Right renal pelvis (tissue), 4 donors: ENCODE results near the gene ZNF518B. TPM values are rescaled to one million over a fixed set of nuclear protein-coding genes. Genes with fewer than 3 reads are reported as not detected.

Experiments used
- DNase-seq, 4 donors: peaks; one replicate each; pipeline ENCODE4 v3.0.0-alpha.2; 2013; ENCODE audit warnings: low read depth in 4 of 4, low spot score in 3 of 4, missing footprints in 1 of 4
- polyA plus RNA-seq, 4 donors: library from polyadenylated mRNA; unstranded; fragments of 120-200 nt; gene quantifications; one replicate each; pipeline ENCODE4 v1.2.1, GENCODE V29; 2013; ENCODE audit not compliant: insufficient read length in 4 of 4

The ZNF518B gene
- 10 to 100 TPM; 25.9 to 34.8 (median 32.4) TPM for polyA plus RNA-seq

DNA sequence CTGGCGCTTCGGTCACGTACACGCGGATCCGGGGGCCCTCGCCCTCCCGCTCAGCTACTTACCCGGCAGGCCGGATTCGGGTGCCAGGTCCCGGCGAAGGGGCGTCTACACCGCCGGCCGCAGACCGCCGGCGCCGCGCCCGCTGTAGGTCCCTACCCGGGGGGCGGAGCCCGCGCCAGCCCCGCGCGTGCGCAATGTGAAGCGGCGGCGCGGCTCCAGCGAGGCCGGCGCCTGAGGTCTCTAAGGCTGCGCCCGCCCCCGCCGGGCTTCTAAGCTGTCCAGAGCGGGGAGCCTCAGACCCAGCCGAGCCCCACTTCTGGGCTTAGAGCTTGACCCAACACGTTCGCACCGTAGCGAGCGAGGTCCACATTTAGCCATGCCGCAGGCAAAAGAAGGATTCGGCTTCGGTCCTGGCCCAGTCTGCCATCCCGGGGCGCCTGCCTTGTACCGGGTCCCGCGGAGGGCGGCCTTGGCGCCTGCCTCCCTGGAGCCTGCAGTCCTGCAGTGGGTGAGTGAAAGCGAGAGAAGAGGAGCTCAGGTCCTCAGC is at the start of gene ZNF518B:
Gene ZNF518B, minus strand, starts transcription at position 172 of the 547 bp plus-strand sequence. CDS start 11,098 bp downstream, outside the sequence.
- DNase-seq = peak; percentile 61 to 63 (median 62)

DNA sequence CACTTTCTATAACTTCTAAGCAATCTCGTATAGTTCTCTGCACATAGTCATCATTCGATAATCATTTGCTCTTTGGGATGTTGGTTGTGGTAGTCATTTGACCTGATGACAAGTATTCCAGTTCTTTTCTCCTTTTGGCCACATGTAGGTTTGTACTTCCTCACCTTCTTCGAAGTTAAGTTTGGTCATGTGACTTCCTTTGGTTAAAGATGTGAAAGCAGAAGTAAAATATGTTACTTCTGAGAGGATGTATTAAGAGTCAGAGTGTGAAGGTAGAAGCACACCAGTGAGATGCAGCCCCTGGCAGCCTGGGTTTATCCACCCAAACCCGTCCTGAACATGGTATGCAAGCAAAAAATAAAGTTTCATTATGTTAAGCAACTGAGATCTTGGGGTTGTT is 48.9 kb upstream of the ZNF518B start:
- DNase-seq = no peak

GRCh38 chr4:10504570-10505179 is 47.4 kb upstream of the ZNF518B start:
- no peak for DNase-seq

DNA sequence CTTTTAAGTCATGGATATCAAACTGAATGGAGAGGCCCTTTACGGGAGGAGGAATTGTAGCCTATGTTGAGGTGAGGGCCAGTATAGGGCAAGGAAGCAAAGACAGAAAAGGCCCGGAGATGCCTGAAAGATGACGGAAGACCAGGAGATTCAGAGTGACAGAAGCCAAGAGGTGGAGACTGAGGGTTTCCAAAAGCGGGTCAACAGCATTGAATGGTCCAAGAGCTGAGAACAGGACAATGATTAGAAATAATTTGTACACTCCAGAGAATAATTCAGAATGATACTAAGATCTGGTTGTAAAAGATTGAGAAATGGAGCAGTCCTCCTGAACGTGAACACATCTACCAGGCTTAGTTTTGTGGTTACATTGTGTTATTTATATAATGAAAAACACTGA is 45.5 kb upstream of the ZNF518B start:
- DNase-seq = no peak

DNA sequence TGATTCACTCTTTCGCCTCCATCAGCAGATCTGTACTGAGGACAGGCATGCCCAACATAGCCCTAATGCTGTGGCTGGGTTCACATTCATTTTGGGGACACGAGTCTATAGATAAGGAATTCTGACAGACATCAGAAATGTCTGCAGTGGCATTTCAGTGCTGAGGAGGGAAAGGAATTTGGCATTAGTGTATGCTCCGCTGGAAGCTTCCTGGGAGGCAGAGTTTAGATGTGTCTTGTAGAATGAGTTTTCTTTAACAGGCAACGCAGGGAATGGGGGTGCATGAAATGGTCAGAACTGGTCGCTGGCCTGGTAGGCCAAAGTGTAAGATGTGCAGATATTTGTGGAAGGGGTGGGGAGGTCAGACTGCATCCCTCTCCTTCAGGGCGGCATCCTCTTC is 43.5 kb upstream of the ZNF518B start:
- DNase-seq = no peak

- DNase-seq = no peak
Measured at GRCh38 chr4:10496200-10496599, 39.0 kb upstream of the ZNF518B start.

- DNase-seq = no peak
Measured at GRCh38 chr4:10495651-10496050, 38.4 kb upstream of the ZNF518B start.

GRCh38 chr4:10492464-10492863 is 35.2 kb upstream of the ZNF518B start:
- DNase-seq = peak in 1 of 4 donors; percentile 2

DNA sequence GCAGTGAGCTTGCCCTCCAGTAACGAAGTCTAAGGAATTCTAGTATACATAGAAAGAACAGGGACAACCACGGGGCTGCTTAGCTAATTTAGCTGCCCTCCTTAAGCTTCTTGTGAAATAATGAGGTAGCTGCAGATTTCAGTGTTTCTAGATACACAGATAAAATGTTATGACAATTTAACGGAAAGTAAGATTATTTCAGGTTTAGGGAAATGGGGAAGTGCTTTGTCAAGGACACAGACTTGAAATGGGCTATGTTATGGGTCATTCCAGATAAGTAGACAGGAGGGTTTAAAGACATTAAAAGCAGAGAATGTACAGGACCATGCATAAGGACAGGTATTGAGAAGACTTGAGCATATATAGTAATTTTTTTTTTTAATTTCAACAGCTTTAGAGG is 34.2 kb upstream of the ZNF518B start:
- no peak for DNase-seq

DNA sequence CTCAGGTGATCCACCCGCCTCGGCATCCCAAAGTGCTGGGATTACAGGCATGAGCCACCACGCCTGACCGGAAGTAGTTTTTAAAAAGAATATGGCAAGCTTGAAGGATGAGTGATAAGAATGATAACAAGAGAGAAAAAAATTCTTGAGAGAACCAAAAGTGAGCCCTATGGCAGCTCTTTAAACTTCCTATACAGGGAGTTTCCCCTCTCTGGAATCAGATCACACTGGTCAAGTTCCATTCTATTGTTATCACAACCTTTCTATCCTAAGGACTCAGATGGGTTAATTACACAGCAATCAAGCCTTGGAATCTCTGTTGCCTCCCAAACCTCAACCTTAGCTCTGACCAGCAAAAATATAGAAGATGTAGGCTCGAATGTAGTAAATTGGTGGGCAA is 33.8 kb upstream of the ZNF518B start:
- no peak for DNase-seq

- DNase-seq = no peak
Measured at GRCh38 chr4:10482913-10483312, 25.7 kb upstream of the ZNF518B start.

GRCh38 chr4:10480616-10481015 is 23.4 kb upstream of the ZNF518B start:
- no peak for DNase-seq

GRCh38 chr4:10478621-10479020 is 21.4 kb upstream of the ZNF518B start:
- no peak for DNase-seq

- DNase-seq = no peak
Measured at GRCh38 chr4:10470505-10470904, 13.3 kb upstream of the ZNF518B start.

DNA sequence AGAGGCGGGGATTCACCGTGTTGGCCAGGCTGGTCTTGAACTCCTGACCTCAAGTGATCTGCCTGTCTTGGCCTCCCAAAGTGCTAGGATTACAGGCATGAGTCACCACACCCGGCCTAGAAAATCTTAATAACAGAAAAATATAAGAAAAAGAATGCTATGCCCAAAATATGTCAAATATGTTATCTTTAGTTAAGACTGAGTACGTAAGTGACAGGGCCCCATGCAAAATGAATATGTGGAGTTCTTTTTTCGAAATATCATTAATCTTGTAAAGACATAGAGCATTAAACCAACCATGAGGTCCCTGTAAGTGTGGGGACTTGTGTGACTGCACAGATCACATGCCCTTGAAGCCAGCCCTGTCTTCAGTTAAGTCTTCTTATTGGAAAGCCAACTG is 8.9 kb upstream of the ZNF518B start:
- DNase-seq = no peak

DNA sequence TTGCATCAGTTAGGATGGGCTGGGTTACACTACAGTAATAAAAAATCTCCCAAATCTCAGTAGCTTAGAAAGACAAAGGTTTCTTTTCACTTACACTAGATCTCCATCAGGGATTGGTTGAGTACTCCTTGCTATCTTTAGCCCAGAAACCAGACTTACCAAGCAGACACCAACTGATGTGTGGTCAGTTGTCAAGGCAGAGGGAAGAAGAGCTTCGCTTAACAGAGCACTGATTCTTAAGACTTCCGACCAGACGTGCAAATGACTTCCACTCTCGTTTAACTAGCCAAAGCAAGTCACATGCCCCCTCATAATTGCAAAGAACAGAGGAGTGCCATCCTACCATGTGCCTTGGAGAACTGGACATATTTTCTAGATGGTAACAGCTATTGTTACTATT is 5.7 kb upstream of the ZNF518B start:
- no peak for DNase-seq

DNA sequence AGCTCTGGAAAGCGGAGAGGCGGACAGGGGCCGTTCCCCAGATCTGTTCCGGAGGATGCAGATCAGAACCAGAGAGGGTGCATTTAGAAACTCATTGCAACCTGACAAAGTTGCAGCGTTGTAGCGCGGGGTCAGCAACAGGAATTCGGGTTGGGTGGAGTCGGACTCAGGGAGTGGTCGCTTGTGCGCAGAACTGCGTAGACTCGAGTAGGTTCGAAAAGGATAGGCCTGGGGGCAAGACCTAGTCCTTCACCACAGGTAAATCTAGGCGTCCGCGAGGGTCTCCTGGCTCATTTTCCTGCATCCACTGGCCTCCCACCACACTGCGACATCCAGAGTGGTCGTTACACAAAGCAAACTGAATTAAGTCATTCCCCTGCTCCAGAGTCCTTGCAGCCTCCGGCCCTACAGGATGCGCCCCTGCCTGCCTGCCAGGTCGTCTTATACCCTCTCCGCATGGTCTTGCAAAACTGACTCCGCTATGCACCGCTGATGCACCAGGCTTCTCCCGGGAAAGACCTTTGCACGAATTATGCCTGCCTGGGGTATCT is 4.7 kb upstream of the ZNF518B start:
- no peak for DNase-seq

- DNase-seq = peak; percentile 57 to 78 (median 58)
Measured at GRCh38 chr4:10461091-10461849, 4.0 kb upstream of the ZNF518B start.

DNA sequence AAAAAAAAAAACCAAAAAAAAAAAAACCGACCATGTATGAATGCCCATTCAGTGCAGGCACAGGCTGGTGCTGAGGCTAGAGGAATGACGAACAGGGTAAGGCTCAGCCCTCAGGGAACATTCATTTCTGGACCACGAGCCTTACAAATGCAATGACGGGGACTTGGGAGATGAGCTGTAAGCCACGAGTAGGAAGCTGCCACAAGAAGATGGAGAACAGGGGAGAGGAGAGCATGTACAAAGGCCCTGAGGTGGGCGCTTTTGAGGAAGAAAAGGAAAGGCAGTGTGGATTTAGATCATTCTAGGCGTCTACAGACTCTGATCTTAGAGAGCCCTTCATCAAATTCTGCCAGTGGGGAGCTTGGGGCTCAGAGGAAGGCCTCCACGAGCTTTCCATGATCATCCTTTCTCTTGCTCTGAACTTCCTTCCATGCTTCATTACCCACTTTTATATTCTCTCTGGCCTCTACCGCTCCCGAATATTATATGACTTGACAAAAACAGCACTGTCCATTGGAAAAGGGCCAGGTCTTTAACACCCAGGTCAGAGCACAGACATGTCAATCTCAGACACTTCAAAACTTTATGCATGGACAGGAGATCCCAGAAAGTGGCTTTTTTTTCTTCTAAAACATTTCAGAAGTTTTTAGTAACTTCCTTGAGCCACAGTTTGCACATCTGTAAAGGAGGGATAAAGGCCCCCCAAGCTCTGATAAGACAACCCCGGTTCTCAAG is 3.3 kb upstream of the ZNF518B start:
- no peak for DNase-seq

DNA sequence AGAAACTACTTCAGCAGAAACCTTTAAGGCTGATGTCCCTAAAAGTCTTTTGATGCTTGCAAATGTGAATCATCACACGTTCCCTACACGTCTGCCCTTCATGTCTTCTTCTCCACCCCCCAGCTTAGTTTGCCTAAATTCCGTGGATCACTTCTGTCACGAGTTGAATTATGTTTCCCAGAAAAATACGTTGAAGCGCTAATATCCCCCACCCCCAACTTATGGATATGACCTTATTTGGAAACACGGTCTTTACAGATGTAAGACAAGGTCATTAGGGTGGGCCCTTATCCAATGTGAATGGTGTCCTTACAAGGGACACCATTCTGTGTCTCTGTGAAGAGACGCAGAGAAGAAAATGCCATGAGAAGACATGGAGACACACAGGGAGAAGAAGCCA is 2.1 kb upstream of the ZNF518B start:
- DNase-seq = no peak

DNA sequence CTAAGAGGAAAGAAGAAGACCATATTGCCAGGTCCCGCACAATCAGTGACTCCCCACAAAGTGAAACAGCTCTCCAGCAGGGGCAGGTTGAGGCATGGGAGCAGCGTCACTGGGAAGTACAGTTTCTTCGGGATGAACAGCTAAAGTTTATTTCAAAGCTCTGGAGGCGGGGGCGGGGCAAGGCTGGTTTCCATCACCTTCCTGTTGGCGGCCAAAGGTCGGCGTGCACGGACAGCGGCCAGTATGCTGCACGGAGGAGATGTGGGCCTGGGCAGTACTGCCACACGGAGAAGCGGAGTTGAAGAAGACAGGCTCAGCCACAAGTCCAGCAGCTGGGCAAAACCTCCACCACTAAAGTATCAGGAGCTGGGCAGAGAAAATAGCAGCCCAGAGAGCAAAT is 951 bp upstream of the ZNF518B start:
- no peak for DNase-seq
